Jurkat, Clone E6-1 (cell line): Measurements from ENCODE around the gene FAT3.

Source experiments
- DNase-seq: peaks from one replicate; pipeline ENCODE4 v3.0.0-alpha.2; 2011; ENCODE audit warnings: low read depth, low spot score
- H3K4me3 ChIP-seq: 2 replicates; pipeline ENCODE4 v1.5.1; 2011; ENCODE audit warnings: mild to moderate bottlenecking, low read length, control low read depth, moderate library complexity

Gene FAT3

DNA sequence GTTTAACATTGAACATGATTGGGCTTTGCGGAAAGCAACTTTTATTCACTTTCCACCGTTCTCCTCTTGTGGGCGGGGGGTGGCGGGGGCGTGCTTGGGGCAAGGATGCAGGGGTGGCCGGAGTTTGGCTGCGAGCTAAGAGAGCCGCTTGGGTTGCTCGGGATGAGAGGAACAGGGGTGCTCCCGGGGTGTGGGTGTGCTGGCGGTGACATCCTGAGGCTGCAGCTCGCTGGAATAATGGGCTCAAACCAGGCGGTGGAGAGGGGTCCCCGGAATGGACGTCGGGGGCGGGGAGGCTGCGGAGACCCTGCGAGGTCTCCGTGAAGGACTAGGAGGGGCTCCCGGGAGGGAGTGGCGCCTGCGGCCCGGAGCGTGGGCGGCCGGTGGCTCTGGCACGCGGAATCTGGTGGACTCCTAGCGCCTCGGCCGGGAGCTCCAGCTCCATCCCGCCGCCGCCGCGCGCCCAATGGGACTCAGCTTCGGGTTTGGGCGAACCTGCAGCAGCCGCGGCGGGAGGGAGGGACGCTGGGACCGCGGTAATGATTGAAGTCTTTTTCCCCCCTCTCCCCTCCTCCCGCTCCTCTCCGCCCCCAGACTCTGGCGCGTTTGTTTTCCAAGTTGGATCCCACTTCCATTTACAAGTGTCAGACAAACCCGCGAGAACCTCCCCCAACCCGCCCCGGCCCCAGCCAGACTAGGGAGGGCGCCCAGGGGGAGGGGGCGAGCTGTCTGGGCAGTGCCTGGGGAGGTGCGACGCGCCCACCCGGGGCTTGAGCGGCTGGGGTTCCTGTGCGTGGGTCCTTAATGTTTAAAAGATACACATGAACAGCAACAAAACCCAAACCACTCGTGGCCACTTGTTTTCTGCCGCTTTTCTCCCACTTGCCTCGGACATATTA, 2.0 kb downstream of the FAT3 start:
- no peak overlapping the region for H3K4me3 ChIP-seq
- no peak for DNase-seq

DNA sequence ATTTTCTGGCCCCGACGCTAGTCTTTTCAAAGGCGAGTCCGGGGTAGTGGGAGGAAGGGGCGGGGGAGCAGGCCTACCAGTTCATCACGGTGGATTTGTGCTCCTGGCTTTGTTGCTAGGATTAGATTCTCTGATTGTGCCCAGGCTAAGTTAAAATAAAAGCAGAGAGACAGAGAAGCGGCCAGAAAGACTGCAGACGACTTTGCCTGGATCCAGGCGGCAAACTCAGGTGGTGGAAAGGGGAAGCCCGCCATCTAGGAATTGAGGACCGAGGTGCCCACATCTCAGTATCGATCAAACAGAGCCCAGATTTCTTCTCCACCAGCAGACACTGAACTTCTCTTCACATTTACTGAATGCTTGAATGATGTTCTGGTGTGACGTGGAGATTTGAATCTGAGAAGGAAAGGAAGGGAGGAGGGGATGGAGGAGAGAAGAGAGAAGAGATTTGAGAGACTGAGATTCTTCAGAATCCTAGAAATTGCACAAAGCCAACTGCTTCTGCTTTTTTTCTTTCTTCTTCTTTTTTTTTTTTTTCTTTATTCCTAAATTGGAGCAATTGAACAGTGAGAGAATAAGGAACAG, 2.7 kb downstream of the FAT3 start:
- no peak overlapping the region for H3K4me3 ChIP-seq
- DNase-seq = no peak

DNA sequence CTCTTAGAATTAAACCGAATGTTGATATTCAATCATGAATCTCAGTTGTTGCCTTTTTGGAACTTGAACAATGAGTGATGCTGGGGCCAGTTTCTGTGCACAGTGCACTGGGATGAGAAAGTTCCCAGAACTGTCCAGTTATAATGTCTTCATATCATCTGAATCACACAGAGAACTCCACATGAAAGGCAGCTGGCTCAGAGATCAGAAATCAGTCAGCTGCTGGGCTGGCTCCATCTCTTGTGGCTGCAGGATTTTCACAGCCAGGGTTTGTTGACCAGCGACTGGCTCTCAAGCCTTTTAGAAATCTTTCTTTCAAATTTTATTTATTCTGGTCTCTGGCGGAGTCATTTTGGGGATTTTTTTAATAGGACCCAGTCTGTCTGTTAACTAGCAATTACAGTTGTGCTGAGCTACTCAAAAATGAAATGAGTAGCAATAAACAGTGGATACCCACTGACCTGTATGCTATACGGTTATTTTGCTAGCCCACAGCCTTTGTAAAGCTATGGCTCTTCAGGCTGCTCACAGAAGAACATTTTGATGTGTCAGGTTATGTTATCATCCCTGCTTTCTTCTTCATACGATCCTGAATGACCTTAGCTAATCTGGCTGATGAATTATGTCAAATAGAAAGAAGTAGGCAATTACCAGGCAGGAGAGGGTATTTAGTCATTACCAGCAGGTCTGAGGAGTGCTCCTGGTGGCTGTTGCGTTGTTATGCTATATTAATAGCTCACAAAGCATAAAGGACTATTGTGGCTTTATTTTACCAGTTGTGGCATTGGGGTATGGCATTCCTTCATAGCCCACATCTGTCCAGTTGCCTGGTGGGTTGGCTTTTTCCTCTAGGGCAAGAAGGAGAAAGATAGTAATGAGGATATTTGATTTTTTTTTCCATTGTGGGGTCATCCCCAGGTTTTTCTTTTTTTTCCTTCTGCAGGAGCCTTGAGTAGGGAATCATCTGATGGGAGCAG, 3.6 kb downstream of the FAT3 start:
- DNase-seq = no peak
- no peak overlapping the region for H3K4me3 ChIP-seq

DNA sequence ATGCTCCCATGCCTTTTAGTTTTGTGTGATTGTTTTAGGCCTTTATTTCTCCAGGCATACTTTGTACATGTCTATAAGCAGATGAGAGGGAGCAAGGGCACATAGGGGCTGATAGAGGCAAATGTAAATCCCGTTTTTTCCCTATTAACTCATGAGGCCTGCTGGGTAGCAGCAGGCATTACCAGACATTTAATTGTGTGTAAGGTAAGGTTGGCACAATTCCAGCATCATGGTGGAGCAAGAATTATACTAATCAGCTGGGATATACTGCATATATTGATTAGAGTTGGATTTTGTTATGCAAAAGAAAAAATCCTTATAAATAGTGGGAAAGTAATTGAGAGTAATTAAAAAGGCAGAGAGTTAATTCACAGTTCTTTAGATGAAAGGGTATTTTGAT, 12.2 kb downstream of the FAT3 start:
- H3K4me3 ChIP-seq = no peak overlapping the region
- DNase-seq = no peak

DNA sequence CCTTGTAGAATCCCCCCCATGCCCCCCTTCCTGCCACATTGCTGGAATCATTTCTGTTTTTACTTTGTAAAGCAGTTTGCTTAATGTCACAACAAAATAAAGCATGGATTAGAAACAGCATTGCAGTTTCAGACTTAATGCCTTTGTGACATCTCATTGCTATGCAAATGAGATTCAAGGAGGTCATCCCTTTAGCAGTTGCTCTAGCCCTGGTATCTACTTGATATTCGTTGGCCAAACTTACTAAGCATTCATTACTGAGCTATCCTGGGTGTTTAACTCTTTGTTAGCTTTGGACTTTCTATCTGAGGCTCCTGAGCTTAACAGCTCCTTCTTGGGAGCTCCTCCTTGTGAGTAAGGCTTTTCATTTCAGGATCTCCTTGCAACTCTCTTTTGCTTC, 16.3 kb downstream of the FAT3 start:
- no peak for DNase-seq
- H3K4me3 ChIP-seq = no peak overlapping the region

DNA sequence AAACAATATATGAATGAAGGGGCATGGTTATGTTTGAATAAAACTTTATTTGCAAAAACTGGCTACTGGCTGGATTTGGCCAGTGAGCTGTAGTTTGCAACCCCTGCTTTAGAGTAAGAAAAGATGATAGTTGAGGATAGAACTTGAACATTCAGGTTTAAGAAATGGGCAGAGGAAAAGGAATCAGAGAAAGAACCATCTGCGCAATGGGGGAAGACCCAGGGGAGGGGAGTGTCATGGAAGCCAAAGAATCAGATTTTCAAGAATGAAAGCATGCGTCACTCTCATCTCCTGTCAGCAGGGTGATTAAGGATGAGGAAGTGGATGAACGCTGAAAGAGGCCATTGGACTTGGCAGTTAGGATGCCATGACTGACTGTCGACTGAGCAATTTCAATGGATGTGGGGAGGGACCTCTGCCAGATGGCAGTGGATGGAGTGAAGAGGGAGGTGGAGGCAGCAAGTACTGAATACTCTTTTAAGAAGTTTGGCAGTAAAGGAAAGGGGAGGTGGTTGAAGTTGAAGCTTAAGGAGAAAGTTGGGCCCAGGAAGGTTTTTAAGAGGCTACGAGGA, 21.2 kb downstream of the FAT3 start:
- DNase-seq = no peak

DNA sequence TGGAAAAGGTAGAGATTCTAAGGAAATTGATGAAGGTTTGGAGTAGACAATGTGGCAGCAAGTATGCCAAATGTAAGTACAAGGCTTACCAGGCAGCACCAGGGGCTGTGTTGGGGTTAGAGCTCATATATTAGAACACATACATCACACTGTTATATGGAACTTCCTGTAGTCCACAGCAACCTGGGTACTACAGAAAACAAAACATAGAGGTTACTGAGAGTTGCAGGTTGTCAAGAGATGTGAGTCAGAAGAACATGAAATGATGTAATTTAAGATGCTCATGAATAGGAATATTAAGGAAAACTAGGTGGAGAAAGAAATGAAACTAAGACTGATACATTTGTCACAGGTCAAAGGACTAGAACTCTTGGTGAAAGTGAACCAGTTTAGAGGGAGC, 22.0 kb downstream of the FAT3 start:
- no peak overlapping the region for H3K4me3 ChIP-seq
- DNase-seq = no peak

More for the DNA sequence above, 21.2 kb downstream of the FAT3 start:
- no peak overlapping the region for H3K4me3 ChIP-seq

DNA sequence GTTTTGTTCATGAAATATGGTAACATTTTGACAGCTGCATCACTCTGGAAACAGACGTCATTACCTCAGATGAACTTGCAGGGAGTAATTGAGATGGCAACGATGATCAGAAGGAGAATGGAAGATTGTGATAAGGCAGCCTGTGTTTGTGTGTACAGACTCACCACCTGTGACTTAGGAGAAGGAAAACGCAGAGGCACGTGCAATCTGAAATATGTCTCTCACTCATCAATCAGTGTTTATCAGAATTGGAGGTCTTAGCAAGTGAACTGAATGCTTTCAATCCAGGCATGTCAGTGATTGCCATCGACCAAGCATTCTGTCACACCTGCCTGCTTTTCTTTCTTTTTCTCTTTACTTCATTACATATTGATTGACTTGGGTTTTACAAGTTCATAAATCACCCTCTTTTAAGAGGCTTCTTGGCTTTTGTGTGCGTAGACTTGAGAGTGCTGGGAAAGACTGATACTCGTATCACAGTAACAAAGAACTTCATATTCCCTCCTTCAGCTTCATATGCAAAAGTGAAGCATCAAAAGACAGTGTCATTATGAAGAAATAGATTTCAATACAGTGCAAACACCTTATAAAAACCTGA, 24.6 kb downstream of the FAT3 start:
- no peak overlapping the region for H3K4me3 ChIP-seq

DNA sequence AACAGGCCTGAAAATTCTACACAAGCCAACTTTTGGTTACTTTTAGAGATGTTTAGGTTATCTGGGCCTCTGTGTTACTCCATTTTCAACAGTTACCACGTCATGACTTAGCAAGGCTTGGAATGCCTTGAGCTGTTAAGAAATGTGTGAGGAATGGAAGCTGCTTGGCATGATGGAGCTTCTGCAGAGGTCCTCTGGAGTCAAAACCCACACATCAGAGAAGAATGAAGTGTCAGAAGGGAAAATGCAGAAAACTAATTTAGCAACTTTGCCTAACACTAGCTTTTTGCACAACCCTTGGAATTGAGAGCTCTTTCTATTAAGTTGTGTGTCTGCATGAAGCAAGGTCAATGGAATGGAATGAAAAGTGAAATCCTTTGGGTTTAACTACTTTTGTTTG, 27.4 kb downstream of the FAT3 start:
- no peak for DNase-seq
- no peak overlapping the region for H3K4me3 ChIP-seq

More for the DNA sequence above, 24.6 kb downstream of the FAT3 start:
- DNase-seq = no peak

DNA sequence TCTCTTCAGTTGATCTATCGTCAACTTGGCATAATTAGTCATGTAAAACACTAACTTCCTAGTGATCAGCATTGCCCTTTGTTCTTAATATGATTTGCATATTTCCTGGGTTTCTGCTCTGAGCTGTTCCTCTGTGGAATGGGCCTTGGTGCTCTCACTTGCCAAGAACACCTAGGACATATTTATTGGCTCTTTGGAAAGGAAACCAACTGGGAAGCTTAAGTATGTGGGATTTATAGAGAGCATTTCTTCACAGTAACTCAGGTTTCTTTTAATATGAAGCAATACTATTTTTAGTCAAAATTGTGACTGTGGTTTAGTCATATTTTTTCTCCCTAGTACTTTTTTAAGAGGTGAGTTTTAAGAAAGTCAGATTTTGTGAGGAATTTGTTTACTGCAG, 28.8 kb downstream of the FAT3 start:
- H3K4me3 ChIP-seq = no peak overlapping the region
- no peak for DNase-seq

DNA sequence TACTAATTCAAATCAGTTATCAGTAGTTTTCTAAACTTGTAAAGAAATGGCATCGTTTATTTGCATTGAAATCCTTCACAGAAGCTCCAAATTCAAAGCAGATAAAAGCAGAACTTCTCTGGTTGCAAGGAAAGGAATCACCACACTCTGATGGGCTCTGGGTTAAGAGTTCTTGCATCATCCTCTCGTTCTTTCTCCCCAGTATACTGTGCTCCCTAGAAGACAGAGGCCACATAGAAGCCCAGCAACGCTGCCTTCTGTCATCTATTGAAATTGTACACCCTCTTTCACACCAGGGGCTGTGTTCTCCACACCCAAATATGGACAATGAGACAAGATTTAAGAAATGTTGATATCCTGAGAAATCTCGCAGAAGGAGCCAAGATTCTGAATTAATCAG, 29.3 kb downstream of the FAT3 start:
- no peak for DNase-seq
- no peak overlapping the region for H3K4me3 ChIP-seq

DNA sequence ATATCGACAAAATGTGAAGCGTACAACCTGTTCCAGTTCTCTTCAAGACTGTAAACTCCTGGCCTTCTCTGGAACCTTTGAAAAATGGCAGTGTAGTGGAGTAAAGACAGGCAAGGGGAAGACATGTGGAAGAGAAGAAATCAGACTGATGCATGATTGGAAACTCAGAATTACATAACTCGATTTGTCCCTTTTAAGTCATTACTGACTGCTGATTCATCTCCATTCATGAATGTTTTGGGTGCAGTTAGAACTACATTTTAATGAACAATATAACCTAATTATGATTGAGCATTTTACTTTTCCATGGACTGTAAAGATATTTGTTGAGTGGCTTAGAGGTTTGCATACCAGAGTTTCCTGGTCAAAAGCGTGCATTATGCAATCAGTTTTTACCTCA, 32.9 kb downstream of the FAT3 start:
- no peak overlapping the region for H3K4me3 ChIP-seq
- DNase-seq = no peak

DNA sequence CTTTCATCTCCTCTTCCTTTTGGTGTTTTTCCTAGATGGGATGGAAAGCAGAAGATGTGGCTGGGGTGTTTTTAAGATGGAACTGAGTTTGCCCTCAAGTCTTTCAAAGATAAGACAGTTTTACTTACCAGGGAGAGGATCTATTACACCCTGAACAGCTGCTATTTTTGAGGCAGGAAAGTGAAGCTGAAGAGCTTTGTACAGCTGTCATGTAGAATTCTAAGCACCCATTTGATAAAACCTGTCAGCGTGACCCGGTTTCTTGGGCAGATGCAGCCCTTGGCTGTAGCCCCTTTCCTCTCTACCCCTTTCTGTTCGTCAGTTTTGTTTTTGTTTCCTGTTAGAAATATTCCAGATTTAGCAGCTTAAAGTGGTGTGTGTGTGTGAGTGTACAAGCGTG, 35.2 kb downstream of the FAT3 start:
- no peak for DNase-seq
- H3K4me3 ChIP-seq = no peak overlapping the region

DNA sequence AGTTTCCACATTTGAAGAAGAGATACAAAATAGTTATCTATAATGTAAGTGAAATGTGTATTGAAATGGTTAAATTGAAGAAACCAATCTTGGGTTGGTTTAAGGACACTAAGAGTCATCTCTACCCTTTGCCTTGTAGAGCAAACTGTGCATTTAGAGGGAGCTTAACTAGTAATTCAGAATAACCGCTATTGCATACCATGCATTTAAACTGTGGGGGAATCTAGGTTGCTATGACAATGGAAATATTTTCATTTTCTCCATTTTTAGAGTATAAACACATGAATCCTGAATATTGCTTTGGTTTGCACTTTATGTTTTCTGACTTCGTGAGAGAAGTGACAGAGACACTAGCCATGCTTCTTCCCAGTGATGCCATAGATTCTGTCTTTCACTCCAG, 39.7 kb downstream of the FAT3 start:
- DNase-seq = no peak
- H3K4me3 ChIP-seq = no peak overlapping the region

DNA sequence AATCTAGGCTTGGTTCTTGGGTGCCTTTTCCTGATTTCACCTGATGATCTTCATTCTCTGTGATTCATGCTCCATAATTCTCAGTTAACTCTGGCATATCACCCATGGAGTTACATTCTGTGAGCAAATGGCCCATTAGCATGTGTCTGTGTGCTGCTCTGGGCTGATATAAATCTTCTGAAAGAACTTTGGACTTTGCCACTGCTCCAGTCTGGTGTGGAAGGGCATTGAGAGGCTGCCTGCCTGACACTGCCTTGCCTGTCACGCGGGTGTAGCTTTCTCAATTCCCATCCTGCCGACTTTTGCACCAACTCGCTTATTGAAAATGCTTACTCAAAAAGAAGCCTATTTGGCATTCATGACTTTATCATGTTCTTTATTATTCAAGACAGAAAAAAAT, 42.2 kb downstream of the FAT3 start:
- H3K4me3 ChIP-seq = no peak overlapping the region
- no peak for DNase-seq

DNA sequence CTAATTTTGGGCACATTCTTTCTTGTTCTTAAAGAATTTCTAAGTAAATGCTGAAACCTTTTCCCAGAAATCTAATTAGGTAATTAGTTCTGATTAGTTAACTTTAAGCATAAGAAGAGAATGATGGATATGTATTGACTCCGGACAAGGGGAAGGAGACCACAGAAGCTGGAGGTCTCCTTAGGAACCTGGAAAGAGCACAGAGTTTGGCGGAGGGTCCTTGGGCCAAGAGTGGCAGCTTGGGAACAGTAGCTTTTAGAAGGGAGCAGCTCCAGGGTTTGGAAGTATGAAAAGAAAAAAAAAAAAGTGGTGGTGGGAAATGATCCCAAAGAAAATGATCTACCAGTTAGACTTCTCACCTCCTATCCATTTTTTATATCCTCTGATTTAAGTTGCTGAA, 42.7 kb downstream of the FAT3 start:
- H3K4me3 ChIP-seq = no peak overlapping the region
- DNase-seq = no peak

DNA sequence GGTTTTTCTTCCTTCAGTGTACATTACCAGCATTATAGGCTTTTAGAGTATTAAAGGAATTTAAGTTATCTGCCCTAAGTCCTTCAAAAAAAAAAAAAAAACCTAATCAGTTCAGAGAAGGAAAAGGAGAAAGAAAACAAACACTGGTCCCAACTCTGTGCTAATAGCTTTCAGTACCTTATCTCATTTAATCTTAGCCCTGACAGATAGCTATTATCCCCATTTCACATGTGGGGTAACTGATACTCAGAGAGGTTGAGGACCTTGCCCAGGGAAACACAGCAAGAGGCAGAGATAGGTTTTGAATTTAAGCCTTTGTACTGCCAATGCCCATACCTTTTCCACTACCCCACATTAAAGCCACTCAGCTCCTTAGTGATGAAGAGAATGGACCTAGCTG, 43.4 kb downstream of the FAT3 start:
- H3K4me3 ChIP-seq = no peak overlapping the region
- no peak for DNase-seq

DNA sequence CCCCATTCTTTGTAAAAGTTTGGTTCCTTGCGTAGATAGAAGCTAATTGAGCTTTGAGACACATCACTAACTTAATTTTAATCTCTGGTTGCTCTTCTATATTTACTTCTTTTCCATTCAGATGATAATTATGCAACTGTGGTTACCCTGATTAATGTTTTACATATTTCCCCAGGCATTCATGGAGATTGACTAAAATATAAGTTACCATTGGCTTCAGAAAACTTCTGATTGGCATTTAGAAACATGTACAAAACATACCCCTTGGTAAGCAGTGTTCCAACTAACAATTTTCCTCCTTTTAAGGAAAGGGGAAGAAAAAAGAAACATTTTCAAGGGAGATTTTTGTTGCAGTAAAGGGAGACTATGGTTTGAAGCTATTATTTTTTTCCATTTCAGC, 43.9 kb downstream of the FAT3 start:
- H3K4me3 ChIP-seq = no peak overlapping the region
- no peak for DNase-seq

DNA sequence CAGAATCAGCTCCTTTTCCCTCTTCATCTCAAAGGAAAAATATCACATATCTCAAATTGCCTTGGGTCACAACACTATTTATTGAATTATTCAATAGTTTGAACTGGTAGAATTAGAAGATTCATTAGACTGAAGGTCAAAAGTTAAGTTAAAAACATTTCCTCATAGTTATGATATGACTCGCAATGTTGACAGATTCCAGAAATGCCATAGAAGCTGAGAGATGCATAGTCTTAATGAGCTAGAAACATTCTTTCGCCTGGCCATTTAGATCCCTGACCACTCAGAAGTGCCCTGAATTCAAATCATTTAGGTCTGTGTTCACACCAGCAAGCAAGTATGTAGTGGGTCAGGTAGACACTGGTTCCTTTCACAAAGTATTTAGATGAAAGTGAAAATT, 44.4 kb downstream of the FAT3 start:
- no peak overlapping the region for H3K4me3 ChIP-seq
- DNase-seq = no peak
